Activated CD4-positive, CD25-positive, alpha-beta regulatory T cell (primary cell): ENCODE measurements around the gene ATXN1.

Experiments
- DNase-seq, 4 experiments: peaks; one replicate each; lab custom pipeline; 2025; lab: John Stamatoyannopoulos, UW

Gene ATXN1

DNA sequence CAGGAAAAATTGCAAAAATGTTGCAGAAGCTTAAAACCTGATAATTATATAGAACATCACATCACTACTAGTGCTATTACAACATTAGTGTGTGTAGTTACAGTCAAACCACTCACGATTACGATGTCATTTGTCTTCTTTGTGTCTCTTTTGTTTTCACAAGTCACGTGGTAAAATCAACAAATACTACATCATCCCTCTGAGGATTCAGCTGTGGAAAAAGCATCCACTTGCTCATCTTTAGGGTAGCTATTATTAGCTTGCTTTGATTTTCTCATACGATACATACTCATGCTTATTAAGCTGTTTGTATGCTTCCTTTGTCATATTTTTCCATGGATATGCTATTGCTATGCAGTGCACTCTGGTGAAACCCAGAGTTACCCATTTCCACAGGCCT, 22.2 kb upstream of the ATXN1 start:
- DNase-seq = no peak

GRCh38 chr6:16782278-16782677, 21.0 kb upstream of the ATXN1 start:
- no peak for DNase-seq

GRCh38 chr6:16781348-16782169, 20.3 kb upstream of the ATXN1 start:
- no peak for DNase-seq

GRCh38 chr6:16778521-16778920, 17.3 kb upstream of the ATXN1 start:
- DNase-seq = no peak

GRCh38 chr6:16777794-16778193, 16.5 kb upstream of the ATXN1 start:
- DNase-seq = no peak

DNA sequence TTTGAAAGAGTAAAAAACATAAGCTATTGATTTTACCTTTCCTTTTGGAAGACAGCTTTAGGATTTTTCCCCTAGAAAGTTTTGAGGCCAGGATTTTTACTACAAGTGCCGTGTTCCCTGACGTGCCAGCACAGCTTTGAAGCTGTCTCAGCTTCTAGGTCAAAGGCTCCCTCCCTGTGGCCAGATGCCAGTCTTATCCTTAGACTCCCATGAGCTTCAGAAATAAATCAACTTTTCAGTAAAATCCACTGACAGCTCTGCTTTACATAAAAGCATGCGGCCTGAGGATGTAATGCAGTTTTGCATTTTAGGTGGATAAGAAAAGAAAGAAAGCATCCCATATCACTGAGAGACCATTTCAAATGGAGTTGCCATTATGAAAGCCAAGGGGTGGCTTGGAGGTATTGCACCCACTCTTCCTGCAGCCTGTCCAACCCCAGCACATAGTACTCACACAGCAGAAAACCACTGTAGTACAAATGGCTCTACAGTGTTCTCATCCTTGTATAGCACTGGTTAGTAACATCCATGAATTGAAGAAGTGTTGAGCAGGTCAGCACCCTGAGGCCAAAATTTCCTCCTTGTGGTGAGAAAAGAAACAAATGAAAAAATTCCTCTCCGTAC, 15.2 kb upstream of the ATXN1 start:
- DNase-seq = no peak

DNA sequence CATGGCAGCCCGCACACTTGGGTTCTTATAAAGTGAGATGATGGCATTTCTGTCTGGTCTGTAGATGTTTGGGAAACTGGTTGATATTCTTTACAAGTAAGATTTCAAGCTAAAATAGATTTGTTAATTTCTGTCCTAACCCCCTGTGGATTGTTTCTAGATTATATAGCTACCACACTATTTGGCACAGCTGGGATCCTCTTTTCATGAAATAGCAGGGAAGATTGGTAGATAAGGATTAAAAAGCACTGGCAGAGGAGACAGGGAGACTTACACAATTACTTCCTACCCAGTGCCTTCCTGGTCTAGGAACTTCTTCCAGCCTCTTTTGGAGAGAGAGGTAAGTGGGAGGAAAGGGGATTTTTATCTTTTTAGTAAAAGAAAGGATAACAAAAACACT, 13.2 kb upstream of the ATXN1 start:
- DNase-seq = no peak

- DNase-seq = no peak
Measured at GRCh38 chr6:16773362-16773761, 12.1 kb upstream of the ATXN1 start.

DNA sequence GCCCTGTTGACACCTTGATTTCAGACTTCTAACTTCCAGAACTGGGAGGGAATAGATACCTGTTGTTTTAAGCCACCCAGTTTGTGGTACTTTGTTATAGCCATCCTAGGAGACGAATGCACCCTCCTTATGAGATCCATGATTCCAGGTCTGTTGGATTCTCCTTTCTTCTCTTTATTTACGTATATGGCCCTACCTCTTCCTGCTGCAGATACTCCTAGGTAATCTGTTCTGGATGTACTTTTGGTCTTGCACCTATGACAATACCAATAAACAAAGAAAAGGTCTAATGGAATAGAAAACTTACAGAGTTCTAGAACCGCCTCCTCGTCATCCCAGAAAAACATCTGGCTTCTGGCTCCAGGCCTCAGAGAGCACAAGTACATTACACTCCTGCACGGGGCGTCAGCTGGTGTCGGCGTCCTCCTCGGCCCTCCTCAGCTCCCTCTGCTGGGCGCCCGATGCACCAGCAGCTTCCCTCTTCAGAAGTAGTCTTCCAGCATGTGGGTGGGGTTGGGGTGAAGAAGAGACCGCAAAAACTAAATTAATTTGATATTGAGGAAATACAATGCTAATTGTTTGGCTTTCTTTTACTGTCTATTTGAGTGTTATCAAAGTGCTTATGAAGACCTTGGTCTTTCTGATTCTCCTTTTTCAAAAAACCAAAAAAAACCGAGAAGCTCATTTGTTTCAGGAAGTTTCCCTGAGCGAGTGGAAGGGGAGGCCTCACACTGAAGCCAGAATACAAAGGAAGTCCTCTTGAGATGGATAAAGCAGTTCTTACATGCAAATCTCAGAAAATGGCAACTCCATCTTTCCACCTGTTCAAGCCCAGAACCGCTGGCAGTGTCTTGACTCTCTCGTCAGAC, 9.7 kb upstream of the ATXN1 start:
- peak; percentile 45 to 65 (median 52) for DNase-seq

- no peak for DNase-seq
Measured at GRCh38 chr6:16769986-16770376, 8.7 kb upstream of the ATXN1 start.

GRCh38 chr6:16769131-16769985, 8.1 kb upstream of the ATXN1 start:
- DNase-seq = peak; percentile 11 to 37 (median 30)

- DNase-seq = no peak
Measured at GRCh38 chr6:16768477-16768830, 7.2 kb upstream of the ATXN1 start.

DNA sequence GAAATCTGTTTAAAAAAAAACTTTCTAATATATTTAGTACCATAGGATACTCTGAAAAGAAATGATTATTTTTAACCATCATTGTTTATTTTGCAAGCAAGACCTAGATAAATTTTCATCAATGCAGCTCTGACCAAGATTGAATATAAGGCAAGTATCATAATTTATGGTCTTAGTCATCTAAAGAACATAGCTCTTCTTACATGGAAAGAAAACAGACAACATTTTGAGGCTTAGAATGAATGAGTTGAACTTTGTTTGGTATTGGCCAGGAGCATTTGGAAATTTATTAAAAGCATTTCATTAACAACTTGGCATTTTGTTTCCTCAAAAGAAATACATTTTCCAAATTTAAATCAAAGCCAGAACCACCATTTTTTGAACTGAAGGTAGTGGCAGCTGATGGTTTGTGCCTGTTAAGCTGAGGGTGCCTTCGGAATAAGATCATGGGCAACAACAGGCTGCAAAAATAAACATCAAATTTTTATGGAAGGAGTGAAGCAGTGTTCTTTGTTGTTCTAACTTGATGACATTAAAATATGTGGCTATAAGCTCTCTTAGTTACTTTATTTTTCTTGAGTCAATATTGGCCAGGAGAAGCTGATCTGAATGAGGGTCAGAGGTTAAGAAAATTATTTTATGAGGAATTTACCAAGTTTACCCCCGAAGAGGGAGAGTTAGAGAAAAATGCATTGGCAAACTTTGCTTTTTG, 6.7 kb upstream of the ATXN1 start:
- DNase-seq = no peak

DNA sequence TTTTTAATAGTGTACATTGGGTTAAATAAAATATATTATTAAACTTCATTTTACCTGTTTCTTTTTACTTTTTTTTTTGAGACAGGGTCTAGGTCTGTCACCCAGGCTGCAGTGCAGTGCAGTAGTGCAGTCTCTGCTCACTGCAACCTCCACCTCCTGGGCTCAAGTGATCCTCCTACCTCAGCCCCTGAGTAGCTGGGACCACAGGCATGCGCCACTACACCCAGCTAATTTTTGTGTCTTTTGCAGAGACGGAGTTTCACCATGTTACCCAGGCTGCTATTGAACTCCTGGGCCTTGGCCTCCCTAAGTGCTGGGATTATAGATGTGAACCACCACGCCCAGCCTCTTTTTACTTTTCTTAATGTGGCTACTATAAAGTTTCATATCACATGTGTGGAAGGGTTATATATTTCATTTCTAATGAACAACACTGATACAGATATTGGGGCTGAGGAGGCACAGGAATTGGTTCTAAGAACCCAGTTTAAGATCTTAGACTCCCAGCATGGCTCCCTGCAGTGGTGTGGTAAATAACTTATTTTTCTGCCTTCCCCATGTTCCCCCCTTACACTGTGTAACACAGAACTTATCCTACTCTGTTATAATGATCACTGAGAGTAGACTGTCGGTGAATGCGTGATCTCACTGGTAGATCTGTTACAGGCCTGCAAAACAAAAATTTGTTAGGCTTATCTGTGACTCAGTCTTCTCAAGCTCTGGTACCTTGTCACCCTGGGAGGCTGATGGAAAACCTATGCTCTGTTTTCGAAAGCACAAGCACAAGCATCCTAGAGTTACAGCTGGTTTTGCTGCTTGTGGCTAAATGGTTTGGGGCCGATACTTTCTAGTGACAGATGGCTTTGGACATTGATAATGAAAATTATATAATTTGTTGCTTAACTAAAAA, 5.8 kb upstream of the ATXN1 start:
- no peak for DNase-seq

DNA sequence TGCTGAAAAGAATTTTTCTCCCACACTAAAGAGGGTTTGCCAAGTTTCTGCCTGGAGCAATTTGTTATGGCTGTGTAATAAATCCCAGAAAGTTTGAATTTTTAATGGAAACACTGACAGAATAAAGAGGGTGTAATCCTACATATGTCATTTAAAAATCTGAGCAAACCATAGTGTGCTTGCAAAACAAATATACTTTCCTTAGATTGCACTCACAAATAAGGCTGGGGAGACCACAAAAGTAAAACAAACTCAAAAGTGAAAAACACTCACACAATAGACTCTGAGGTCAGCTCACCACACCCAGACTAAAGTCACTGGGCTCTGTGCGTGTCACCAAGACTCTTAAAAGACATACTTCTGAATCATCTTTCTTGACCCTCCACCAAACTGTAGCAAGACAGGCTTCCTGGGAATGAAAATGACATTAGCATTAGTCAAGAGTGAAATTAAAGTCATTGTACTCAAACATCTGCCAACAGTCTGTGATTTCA, 4.8 kb upstream of the ATXN1 start:
- no peak for DNase-seq

GRCh38 chr6:16765235-16765634, 4.0 kb upstream of the ATXN1 start:
- no peak for DNase-seq

DNA sequence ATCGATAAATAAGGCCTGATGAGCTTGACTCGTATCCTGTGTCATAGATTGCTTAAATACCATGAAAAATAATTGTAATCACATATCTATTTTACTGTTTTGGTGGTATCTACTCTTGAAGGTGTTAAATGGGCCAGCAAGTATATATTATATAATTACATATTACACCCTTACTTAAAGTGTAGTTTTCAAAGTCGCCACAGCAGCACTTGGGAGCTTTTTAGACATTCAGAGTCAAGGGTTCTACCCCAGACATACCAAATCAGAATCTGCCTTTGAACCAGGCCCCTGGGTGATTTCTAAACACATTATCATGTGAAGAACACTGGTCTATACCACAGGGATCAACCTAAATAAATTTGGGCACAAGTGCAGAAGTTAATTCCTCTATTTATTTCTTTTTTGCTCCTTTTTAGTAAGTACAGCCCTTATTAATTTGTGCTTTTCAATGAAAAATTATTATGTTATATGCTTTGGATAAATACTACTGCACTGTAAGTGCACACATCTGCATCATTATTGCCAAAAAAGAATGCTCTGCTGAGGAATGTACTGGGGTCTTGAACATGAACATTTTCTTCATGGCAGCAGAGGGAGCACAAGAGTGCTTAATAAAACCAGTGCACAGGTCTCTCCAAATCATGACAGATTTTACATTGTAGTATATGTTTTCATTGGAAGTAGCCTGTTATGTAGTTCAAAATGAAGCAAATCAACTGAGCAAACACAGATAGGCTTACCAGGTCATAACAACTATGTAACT, 3.1 kb upstream of the ATXN1 start:
- DNase-seq = no peak

GRCh38 chr6:16762550-16763477, 1.6 kb upstream of the ATXN1 start:
- peak in 3 of 4 experiments; percentile 11 to 17 (median 12) for DNase-seq
